Osteoblast (primary cell): ENCODE measurements around the gene MRPL46. TPM values are rescaled to one million over a fixed set of nuclear protein-coding genes. Genes with fewer than 3 reads are reported as not detected.
A peak's percentile ranks its signal among the peaks of the same experiment; 100 is the strongest.

Experiments
- DNase-seq: peaks from one replicate; pipeline ENCODE4 v3.0.0; 2011; ENCODE audit warnings: low spot score, mixed read lengths; ENCODE audit not compliant: insufficient read length; ENCODE audit errors: missing footprints
- H2AFZ ChIP-seq: 2 replicates; pipeline ENCODE4 v1.6.0; 2011; ENCODE audit warnings: mild to moderate bottlenecking, low read length
- H3K27ac ChIP-seq: 2 replicates; pipeline ENCODE4 v1.5.1; 2011; ENCODE audit warnings: mild to moderate bottlenecking, low read depth, low read length, moderate library complexity
- H3K27me3 ChIP-seq: 2 replicates; pipeline ENCODE4 v1.6.0; 2012; ENCODE audit warnings: mild to moderate bottlenecking, control low read depth, inconsistent platforms, low read length, moderate library complexity; ENCODE audit not compliant: insufficient read depth
- H3K36me3 ChIP-seq: 2 replicates; pipeline ENCODE4 v1.5.1; 2011; ENCODE audit warnings: mild to moderate bottlenecking, low read length, control low read depth, moderate library complexity; ENCODE audit not compliant: insufficient read depth
- H3K4me1 ChIP-seq: 2 replicates; pipeline ENCODE4 v1.5.1; 2011; ENCODE audit warnings: mild to moderate bottlenecking, low read length, control low read depth, moderate library complexity; ENCODE audit not compliant: insufficient read depth
- H3K4me2 ChIP-seq: 2 replicates; pipeline ENCODE4 v1.6.0; 2011; ENCODE audit warnings: mild to moderate bottlenecking, low read length; ENCODE audit not compliant: insufficient read depth
- H3K4me3 ChIP-seq: fragments of 200-600 bp; sonication (generic); 3 replicates; pipeline ENCODE4 v1.5.1; 2012; ENCODE audit warnings: mild to moderate bottlenecking, low read length, inconsistent platforms; ENCODE audit not compliant: insufficient read depth
- H3K79me2 ChIP-seq: 2 replicates; pipeline ENCODE4 v1.6.0; 2012; ENCODE audit warnings: mild to moderate bottlenecking, low read length, control low read depth, inconsistent platforms; ENCODE audit not compliant: insufficient read depth
- H3K9me3 ChIP-seq: 2 replicates; pipeline ENCODE4 v1.5.1; 2011; ENCODE audit warnings: low read depth, low read length, control low read depth
- H4K20me1 ChIP-seq: 2 replicates; pipeline ENCODE4 v1.6.0; 2012; ENCODE audit warnings: mild to moderate bottlenecking, low read length, control low read depth; ENCODE audit not compliant: insufficient read depth
- total RNA-seq: library from RNA; depleted of rRNA; stranded (reverse); fragments of >200 nt; gene quantifications from 2 replicates; pipeline ENCODE4 v1.2.3, GENCODE V29; 2012
- TF ChIP-seq, protein P1 (sequence below): IDR thresholded peaks from 2 replicates; pipeline ENCODE4 v1.5.1; 2011; ENCODE audit warnings: mild to moderate bottlenecking, low read depth, low read length, moderate library complexity; ENCODE audit errors: extremely low read depth

The MRPL46 gene
- 11.2 and 13.0 TPM in 2 replicates for total RNA-seq

DNA sequence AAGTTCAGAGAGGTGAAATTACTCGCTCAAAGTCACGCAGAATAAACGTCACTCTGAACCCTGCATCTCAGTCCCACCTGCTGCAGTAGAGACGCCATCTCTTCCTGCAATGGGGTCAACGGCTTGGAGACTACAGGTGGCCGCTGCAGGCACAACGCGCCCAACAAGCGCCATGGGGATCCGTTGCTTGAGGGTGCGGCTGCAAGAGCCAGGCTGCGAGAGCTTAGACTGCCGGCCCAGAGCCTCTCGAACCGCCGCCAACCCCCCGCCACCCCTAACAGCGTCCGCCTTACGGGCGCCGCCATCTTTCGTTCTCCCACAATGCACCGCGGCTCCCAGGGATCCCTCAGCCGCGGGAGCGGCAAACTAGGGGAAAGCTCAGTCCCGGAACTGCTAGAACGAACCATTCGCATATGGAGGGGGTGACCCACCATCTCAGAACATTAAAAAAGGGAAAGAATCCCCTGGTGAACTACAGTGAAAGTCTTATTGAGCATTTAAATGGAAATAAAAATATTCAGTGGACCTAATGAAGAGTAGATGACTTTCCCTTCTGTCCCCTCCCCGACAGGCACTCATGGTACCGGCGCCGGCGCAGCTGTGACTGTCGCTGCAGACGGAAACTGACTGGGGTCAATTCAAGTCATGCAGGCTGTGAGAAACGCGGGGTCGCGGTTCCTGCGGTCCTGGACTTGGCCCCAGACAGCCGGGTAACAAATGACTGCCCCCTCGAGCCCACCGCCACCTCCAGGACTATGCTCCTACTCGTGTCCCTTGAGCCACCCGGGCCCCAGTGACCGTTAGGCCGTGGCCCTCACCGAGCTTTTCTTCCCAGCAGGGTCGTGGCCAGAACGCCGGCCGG, at the start of gene MRPL46, which contains the start of gene MRPS11:
Gene MRPL46, minus strand, starts transcription at position 316 of the 862 bp plus-strand sequence. Its CDS starts 11 bp downstream, at position 305.
Gene MRPS11, plus strand, starts transcription at position 636 of the 862 bp plus-strand sequence. Its CDS starts 10 bp downstream, at position 646.
- Histone ChIP-seq H3K27me3 (no peaks in the 10 kb centered on the region), H3K79me2 (peaks cover 40% of the 10 kb centered on the region), H4K20me1 (no peaks in the 10 kb centered on the region), H3K4me2 (peak within 1 kb of the TSS; percentile 86), H3K27ac (peak within 1 kb of the TSS; percentile 98), H3K9me3 (no peaks in the 10 kb centered on the region), H3K4me1 (peaks cover 24% of the 10 kb centered on the region), H3K4me3 (peak within 1 kb of the TSS; percentile 87), H3K36me3 (peaks cover 36% of the 10 kb centered on the region), H2AFZ (peak within 1 kb of the TSS; percentile 92)
- peak; percentile 94 for DNase-seq
- TF ChIP-seq, protein P1, sequence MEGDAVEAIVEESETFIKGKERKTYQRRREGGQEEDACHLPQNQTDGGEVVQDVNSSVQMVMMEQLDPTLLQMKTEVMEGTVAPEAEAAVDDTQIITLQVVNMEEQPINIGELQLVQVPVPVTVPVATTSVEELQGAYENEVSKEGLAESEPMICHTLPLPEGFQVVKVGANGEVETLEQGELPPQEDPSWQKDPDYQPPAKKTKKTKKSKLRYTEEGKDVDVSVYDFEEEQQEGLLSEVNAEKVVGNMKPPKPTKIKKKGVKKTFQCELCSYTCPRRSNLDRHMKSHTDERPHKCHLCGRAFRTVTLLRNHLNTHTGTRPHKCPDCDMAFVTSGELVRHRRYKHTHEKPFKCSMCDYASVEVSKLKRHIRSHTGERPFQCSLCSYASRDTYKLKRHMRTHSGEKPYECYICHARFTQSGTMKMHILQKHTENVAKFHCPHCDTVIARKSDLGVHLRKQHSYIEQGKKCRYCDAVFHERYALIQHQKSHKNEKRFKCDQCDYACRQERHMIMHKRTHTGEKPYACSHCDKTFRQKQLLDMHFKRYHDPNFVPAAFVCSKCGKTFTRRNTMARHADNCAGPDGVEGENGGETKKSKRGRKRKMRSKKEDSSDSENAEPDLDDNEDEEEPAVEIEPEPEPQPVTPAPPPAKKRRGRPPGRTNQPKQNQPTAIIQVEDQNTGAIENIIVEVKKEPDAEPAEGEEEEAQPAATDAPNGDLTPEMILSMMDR, result no peak

DNA sequence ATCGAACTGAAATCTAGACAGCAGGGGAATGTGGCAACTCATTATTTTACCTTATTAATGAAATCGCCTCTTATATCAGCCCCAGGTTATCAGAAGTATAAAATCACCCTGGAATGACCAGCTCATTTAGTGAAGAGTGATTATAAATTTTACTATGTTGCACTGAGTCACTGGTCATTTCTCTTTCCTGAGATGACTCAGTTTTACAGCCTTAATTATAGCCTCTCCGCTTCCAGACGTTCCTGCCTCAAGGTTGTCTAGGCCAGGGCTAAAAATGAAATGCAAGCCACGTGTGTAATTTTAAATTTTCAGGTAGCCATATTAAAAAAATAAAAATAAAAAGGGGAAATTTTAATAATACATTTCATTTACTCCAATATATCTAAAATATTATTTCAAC, 46.0 kb upstream of the MRPL46 start:
- no peak overlapping the region for H3K27ac ChIP-seq
- H3K4me3 ChIP-seq, result no peak overlapping the region
- no peak overlapping the region for H2AFZ ChIP-seq
- peaks cover 3% of the 10 kb centered on the region for H3K36me3 ChIP-seq
- H3K9me3 ChIP-seq, result no peaks in the 10 kb centered on the region
- TF ChIP-seq, protein P1, result no peak
- H3K4me2 ChIP-seq, result no peak overlapping the region
- DNase-seq, result peak; percentile 73
- H4K20me1 ChIP-seq, result no peaks in the 10 kb centered on the region
- H3K4me1 ChIP-seq, result peaks cover 7% of the 10 kb centered on the region
- H3K79me2 ChIP-seq, result no peaks in the 10 kb centered on the region
- no peaks in the 10 kb centered on the region for H3K27me3 ChIP-seq

DNA sequence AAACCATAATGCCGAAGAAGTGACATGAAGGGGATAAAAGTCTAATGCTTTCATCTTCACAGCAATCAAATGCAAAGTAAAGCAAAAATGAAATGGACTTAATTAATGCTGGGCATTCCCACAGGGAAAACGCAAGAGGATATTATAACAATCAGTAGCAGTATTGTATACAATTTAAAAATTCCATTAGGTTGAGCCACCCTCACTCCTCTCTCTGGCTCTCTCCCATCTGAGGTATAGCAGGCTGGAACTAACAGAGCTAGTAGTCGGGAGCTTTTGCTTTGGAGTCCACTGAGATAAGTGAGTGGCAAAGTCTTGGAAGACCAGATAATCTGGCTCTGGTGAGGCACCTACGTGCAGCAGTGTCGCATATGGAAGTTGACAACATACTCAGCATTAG, 45.4 kb upstream of the MRPL46 start:
- no peaks in the 10 kb centered on the region for H3K27me3 ChIP-seq
- H3K27ac ChIP-seq, result no peak overlapping the region
- no peak overlapping the region for H3K4me3 ChIP-seq
- TF ChIP-seq, protein P1, result no peak
- peaks cover 7% of the 10 kb centered on the region for H3K4me1 ChIP-seq
- no peaks in the 10 kb centered on the region for H3K9me3 ChIP-seq
- no peaks in the 10 kb centered on the region for H3K79me2 ChIP-seq
- H3K36me3 ChIP-seq, result peaks cover 3% of the 10 kb centered on the region
- no peak overlapping the region for H2AFZ ChIP-seq
- no peak overlapping the region for H3K4me2 ChIP-seq
- DNase-seq, result no peak
- H4K20me1 ChIP-seq, result no peaks in the 10 kb centered on the region

DNA sequence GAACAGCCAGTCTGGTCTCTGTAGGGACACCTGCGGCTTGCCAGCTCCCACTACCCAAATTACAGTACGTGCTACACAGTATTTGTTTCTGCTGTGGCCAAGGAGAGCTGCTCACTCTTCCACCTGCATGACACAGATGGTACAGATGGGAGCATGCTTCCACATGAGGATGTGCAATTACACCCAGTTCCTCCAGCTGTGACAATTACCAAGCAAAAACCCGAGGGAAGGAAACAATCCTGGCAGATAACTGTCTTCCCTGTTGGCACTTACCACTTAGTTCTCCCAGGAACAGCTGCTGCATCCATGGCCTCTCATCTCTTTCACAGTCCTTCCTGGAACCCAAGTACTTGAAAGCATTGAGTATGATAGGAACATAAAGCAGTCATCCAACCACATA, 44.9 kb upstream of the MRPL46 start:
- Histone ChIP-seq H3K27me3 (no peaks in the 10 kb centered on the region), H3K4me2 (no peak overlapping the region), H3K36me3 (peaks cover 3% of the 10 kb centered on the region), H3K27ac (no peak overlapping the region), H3K79me2 (no peaks in the 10 kb centered on the region), H2AFZ (no peak overlapping the region), H4K20me1 (no peaks in the 10 kb centered on the region), H3K4me1 (peaks cover 7% of the 10 kb centered on the region), H3K9me3 (no peaks in the 10 kb centered on the region), H3K4me3 (no peak overlapping the region)
- TF ChIP-seq, protein P1, result no peak
- DNase-seq, result no peak
